Choroid plexus epithelial cell (primary cell): ENCODE results near the gene ARHGAP12.

Experiments used
- DNase-seq: peaks from one replicate; pipeline ENCODE4 v3.0.0-alpha.2; 2010; ENCODE audit warnings: low read depth
- H3K4me3 ChIP-seq: 2 replicates; pipeline ENCODE4 v1.5.1; 2011; ENCODE audit warnings: low read depth, mild to moderate bottlenecking, control low read depth, low read length, moderate library complexity
- CTCF ChIP-seq: conservative IDR thresholded peaks from 2 replicates; pipeline ENCODE4 v1.5.1; 2011; ENCODE audit warnings: low read depth, mild to moderate bottlenecking, control low read depth, inconsistent platforms, low read length, moderate library complexity

The ARHGAP12 gene

GRCh38 chr10:31924833-31925232 lies 3.8 kb downstream of the ARHGAP12 start:
- DNase-seq: no peak
- TF ChIP-seq CTCF: no peak
- no peak overlapping the region for H3K4me3 ChIP-seq

- DNase-seq: no peak
- no peak for TF ChIP-seq CTCF
These were observed 5.2 kb downstream of the ARHGAP12 start for GRCh38 chr10:31923389-31923788.

GRCh38 chr10:31921031-31921430 lies 7.6 kb downstream of the ARHGAP12 start:
- H3K4me3 ChIP-seq: no peak overlapping the region
- TF ChIP-seq CTCF: no peak
- no peak for DNase-seq

More at GRCh38 chr10:31923389-31923788, 5.2 kb downstream of the ARHGAP12 start:
- no peak overlapping the region for H3K4me3 ChIP-seq

DNA sequence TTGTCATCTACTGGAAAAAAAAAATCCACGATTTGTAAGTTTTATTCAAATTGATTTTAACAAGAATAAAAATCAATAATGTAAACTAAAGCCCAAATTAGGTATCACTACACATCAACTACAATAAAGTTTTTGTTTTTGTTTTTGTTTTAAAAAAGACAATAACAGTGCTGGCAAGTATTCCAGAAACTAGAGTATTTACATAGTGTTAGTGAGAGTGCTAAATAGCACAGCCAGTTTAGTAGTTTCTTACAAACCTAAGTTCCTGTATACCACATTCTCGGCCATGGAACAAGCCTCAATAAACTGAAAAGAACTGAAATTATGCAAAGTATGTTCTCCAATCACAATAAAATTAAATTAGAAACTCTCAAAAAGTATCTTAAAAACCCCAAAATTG lies 8.1 kb downstream of the ARHGAP12 start:
- no peak for DNase-seq
- TF ChIP-seq CTCF: no peak
- no peak overlapping the region for H3K4me3 ChIP-seq

DNA sequence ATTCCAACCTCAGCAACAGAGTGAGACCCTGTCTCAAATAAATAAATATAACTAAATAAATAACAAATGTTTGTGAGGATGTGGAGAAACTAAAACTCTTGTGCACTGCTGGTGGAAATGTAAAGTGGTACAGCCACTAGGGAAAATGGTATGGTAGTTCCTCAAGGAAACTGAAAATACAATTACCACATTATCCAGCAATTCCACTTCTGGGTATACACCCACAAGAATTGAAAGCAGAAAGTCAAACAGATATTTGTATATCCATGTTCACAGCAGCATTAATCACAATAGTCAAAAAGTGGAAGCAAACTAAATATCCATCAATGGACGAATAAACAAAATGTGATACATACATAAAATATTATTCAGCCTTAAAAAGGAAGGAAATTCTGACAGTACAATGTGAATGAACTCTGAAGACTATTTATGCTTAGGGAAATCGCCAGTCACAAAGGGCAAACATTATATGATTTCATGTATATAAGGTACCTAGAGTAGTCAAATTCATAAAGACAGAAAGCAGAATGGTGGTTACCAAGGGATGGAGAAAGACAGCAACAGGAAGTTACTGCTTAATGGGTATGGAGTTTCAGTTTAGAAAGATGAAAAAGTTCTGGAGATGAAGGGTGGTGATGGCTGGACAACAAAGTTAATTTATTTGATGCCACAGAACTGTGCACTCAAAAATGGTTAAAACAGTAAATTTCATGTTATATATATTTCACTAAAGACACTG lies 9.8 kb downstream of the ARHGAP12 start:
- H3K4me3 ChIP-seq: no peak overlapping the region
- no peak for DNase-seq
- no peak for TF ChIP-seq CTCF

- H3K4me3 ChIP-seq: no peak overlapping the region
- DNase-seq: no peak
- no peak for TF ChIP-seq CTCF
These were observed 14.3 kb downstream of the ARHGAP12 start for GRCh38 chr10:31914370-31914769.
